H1 (cell line): ENCODE measurements around the gene PDGFA. TPM values are rescaled to one million over a fixed set of nuclear protein-coding genes. Genes with fewer than 3 reads are reported as not detected.

Experiments
- E2F6 ChIP-seq: IDR thresholded peaks from 2 replicates; pipeline ENCODE4 v1.6.1; 2012; ENCODE audit warnings: inconsistent platforms
- EGR1 ChIP-seq: IDR thresholded peaks from 2 replicates; pipeline ENCODE4 v1.6.1; 2011; ENCODE audit warnings: low read depth, low read length, borderline replicate concordance
- HDAC6 ChIP-seq: IDR thresholded peaks from one replicate; pipeline ENCODE4 v1.7.1; 2012; ENCODE audit warnings: low read depth, mild to moderate bottlenecking, inconsistent platforms, low read length, moderate library complexity
- polyA plus RNA-seq, 7 experiments: library from polyadenylated mRNA; depleted of rRNA in 3 of 7; stranded (reverse) in 5 of 7; unstranded in 2 of 7; fragments of >200 nt in 5 of 7; fragments of 200-250 nt in 2 of 7; gene quantifications; 1 replicate in 5 of 7; 2 replicates in 1 of 7; 4 replicates in 1 of 7; pipeline versions ENCODE4 v1.2.1 to v1.2.3, GENCODE V29; 2011 to 2013; ENCODE audit warnings: missing spikeins in 2 of 7, mixed read lengths in 2 of 7
- total RNA-seq: library from RNA; stranded (reverse); fragmentation: NEBNext Ultra II Directional; extraction: Animal tissue kit (Norgen Biotek cat#: 25700); gene quantifications from 2 replicates; pipeline ENCODE4 v1.2.1, GENCODE V29; 2021

Gene PDGFA
- total and polyA plus RNA-seq, 2 of the 8 experiments (the other 6 are each of a cell fraction or from before 2014, with no cell fraction given) = 21.1 to 43.0 TPM

DNA sequence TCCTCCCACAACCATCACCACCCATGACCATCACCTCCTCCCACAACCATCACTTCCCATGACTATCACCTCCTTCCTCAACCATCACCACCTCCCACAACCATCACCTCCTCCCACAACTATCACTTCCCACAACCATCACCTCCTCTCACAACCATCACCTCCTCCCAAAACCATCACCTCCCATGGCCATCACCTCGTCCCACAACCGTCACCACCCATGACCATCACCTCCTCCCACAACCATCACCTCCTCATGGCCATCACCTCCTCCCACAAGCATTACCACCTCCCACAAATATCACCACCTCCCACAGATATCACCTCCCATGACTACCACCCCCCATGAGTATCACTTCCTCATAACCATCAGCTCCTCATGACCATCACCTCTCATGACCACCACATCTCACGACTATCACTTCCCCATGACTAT lies 52.2 kb downstream of the PDGFA start (continued):
- TF ChIP-seq EGR1 (no peak), HDAC6 (no peak), E2F6 (no peak)
